C1 segment of cervical spinal cord (tissue), 14 donors: ENCODE results near the gene NECAP2.
"Not testable (repeated sequence)": the region's sequence is repeated elsewhere in the genome, so short reads cannot be mapped to it uniquely, and the experiment has no call there.

Experiments
- DNase-seq, 14 donors: peaks; one replicate each; lab custom pipeline; 2025; lab: John Stamatoyannopoulos, UW

Gene NECAP2

DNA sequence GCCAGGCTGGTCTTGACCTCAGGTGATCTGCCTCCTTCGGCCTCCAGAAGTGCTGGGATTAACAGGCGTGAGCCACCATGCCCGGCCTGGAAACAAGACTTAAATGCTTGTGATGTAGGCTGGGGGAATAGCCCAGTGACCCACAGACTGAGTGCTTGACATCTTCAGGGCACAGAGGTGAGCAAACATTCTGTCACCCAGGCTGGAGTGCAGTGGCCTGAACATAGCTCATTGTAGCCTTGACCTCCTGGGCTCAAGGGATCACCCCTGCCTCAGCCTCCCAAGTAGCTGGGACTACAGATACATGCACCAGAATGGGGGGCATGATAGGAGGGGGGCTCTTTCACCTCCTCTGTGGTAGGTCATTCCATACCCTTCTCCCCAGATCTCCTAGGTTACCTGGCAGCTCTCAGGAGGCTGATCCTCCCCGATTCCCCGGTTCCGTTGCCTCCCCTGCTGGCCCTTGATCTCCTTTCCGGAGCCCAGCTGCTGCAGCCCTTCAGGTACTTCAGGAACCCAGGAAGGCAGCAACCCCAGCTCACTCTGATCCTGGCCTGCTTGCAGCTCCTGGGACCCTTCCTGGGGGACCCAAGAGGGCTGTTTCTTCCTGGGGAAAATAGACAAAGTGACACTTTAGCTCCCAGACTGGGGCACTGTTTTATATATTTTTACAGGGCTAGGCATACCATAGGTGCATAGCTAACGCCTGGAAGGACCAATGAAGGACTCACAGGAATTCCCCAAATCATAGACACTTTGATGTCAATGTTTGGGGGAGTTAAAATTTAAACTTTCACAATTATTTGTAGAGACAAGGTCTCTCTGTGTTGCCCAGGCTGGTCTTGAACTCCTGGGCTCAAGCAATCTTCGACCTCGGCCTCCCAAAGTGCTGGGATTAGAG, 15.1 kb upstream of the NECAP2 start:
- no peak for DNase-seq

DNA sequence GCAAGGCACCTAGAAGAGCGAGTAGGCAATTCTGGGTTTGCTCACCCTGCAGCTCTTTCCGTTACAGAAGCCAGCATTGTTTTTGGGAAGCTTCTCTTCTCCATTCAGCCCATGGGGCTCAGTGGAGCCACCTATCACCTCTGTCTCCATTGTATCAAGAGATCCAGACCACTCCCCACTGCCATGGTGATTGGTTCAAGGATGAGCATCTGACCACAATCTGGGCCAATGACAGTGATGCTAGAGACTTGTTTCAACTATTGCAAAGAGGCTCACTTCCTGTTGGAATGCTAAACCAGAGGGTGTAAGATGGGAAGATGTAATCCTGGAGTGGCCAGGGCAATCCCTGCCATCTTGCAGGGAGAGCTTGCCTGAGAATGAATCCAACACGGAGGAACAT, 9.9 kb upstream of the NECAP2 start:
- DNase-seq: no peak

GRCh38 chr1:16433030-16433429, 7.5 kb upstream of the NECAP2 start:
- DNase-seq: no peak

DNA sequence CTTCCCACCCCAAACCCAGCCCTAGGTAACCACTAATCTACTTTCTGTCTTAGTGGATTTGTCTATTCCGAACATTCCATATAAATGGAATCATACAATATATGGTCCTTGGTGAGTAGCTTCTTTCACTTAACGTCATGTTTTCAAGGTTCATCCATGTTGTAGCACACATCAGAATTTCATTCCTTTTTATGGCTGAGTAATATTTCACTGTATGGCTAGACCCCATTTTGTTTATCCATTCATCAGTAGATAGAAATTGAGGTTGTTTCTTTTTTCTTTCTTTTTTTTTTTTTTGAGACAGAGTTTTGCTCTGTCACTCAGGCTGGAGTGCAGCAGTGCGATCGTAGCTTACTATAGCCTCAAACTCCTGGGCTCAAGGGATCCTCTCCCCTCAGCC, 6.5 kb upstream of the NECAP2 start:
- no peak for DNase-seq

DNA sequence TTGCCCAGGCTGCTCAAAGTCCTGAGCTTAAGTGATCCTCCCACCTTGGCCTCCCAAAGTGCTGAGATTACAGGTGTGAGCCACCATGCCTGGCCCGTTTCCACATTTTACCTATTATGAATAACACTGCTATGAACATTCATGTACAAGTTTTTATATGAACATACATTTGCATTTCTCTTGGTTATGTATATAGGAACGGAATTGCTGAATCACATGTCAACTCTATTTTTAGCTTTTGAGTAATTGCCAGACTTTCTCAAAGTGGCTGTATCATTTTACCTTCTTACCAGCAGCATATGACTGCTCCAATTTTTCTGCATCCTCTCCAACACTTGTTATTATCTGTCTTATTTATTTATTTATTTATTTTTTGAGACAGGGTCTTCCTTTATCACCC, 6.0 kb upstream of the NECAP2 start:
- no peak for DNase-seq

DNA sequence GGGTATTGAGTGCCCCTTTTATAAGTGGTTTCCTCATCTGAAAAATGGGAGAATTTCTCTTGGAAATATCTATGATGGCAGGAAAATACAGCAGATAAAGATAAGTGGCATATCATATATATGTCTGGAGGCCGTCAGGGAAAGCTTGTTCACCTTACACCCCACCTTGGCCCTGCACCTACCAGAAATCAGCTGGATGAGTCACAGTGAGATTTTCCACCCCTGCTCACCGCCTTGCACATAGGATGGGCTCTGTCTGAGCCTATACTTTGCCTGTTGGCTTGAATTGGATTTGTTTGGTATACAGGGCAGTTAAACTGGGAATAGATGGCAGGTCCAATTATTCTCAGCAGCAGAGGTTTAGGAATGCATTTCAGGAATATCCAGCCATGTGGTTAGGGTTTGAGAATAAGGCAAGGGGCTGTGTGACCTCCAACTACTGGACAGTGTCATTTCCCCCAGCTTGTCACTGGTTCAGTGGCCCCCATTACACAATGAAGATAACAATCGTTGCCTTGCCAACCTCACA, 3.5 kb upstream of the NECAP2 start, which contains the start of gene SPATA21:
TSS of gene SPATA21 (minus strand) at position 479 of the 529 bp plus-strand sequence. CDS start 6,053 bp downstream, outside the sequence.
- no peak for DNase-seq

- no peak for DNase-seq
These were observed 2.0 kb upstream of the NECAP2 start for GRCh38 chr1:16438516-16438915.

DNA sequence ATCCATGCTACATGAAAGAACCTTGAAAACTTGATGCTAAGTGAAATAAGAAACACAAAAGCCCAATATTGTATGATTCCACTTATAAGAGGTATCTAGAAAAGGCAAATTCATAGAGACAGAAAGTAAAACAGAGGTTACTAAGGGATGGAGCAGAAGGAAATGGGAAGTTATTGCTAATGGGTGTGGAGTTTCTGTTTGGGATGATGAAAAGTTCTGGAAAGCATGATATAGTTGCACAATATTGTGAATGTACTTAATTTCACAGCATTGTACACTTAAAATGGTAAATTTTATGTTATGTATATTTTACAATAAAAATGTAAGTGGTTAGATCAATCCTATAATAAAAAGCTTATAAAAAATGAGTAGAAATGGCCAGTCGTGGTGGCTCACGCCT, 1.6 kb upstream of the NECAP2 start:
- DNase-seq: no peak

GRCh38 chr1:16440131-16440469, 424 bp upstream of the NECAP2 start:
- DNase-seq: no peak

GRCh38 chr1:16441282-16441665, 750 bp downstream of the NECAP2 start:
- no peak for DNase-seq

DNA sequence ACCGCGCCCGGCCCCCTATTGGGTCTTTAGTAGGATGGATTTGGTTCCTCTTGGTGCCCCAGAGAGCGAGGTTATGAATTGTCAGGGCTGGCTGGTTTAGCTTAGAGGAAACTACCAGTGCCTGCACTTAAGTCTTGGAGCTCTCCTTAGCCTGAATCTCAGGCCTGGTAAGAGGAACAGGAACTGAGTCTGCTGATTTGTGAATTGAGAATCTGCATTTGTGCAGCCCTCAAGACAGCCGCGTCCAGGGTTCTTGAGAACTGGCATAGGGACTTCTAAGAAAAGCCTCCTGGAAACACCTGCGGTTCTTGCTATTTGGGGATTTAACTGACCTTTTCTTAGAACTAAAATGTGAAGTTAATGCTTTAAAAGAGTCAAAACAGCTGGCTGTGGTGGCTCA, 1.7 kb downstream of the NECAP2 start:
- DNase-seq: no peak

GRCh38 chr1:16442941-16443340, 2.4 kb downstream of the NECAP2 start:
- no peak for DNase-seq

GRCh38 chr1:16443975-16444770, 3.6 kb downstream of the NECAP2 start:
- DNase-seq: no peak

- no peak for DNase-seq
These were observed 4.5 kb downstream of the NECAP2 start for GRCh38 chr1:16445052-16445451.

- no peak for DNase-seq
These were observed 5.6 kb downstream of the NECAP2 start for GRCh38 chr1:16446116-16446515.

DNA sequence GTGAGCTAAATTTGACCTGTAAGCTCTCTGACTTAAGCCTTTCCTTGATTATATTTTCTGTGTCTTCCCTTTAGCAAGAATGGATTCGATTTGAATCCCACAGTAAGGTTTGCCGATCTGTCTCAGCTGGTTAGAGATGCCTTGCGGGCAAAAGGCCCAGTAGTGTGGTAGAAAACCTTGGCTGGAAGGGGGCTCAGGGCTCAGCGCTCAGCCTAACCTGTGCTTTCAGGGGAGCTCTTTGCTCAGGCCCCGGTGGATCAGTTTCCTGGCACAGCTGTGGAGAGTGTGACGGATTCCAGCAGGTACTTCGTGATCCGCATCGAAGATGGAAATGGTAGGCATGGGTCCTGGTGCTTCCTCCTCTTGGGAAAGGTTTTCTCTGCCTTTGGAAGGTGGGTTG, 7.1 kb downstream of the NECAP2 start:
- no peak for DNase-seq

GRCh38 chr1:16449065-16449464, 8.5 kb downstream of the NECAP2 start:
- DNase-seq: no peak

DNA sequence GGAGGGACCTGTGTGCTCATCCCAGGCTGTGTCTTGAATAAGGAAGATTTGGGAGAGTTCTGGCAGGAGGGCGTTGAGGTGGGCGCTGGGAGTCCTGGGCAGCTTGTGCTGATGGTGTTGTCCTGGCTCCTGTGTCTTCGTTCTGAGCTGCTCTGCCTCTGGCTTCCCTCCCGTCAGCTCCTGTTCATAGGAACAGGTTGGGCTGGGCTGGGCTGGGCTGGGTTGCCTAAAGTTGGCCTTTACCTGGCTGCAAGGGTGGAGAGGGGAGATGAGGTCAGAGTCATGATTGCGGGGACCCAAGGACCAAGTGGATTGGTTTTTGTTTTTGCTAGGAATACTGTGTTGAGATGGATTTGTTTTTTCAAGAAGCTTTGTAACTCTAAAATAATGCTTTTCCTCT, 9.1 kb downstream of the NECAP2 start:
- no peak for DNase-seq

- no peak for DNase-seq
These were observed 10.4 kb downstream of the NECAP2 start for GRCh38 chr1:16450863-16451481.

- DNase-seq: no peak
These were observed 11.5 kb downstream of the NECAP2 start for GRCh38 chr1:16451841-16452528.

DNA sequence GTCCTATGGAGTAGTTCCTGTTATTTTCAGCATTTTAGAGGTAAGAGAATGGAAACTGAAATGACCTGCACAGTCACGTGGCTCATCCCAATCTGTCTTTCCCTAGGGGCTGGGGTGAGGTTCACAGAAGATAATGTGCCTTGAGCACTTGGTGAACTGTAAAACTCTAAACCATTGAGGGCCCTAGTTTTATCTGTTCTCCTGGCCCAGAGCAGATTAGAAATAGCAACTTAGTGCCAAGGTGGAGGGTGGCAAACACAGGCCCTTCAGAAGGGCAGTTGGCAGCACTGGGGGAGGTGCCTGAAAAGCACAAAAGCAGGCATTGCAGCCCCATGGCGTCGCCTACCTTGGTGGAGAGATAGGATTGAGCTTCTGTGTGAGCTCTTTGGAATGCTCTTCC, 14.4 kb downstream of the NECAP2 start:
- not testable (repeated sequence) for DNase-seq

GRCh38 chr1:16456151-16456550, 15.6 kb downstream of the NECAP2 start:
- not testable (repeated sequence) for DNase-seq
